HL-60 (cell line): ENCODE results near the gene COL20A1.

ENCODE experiments used
- GABPA ChIP-seq: IDR thresholded peaks from 2 replicates; pipeline ENCODE4 v1.6.1; 2012; ENCODE audit warnings: low read depth
- REST ChIP-seq: IDR thresholded peaks from 2 replicates; pipeline ENCODE4 v1.6.1; 2012; ENCODE audit warnings: low read depth; ENCODE audit not compliant: insufficient replicate concordance
- SPI1 ChIP-seq: IDR thresholded peaks from 2 replicates; pipeline ENCODE4 v1.6.1; 2012; ENCODE audit warnings: low read depth, mild to moderate bottlenecking, borderline replicate concordance
- TF ChIP-seq, protein P1 (sequence below): IDR thresholded peaks from one replicate; pipeline ENCODE4 v1.5.1; 2011; ENCODE audit warnings: low read length, control low read depth, inconsistent platforms; ENCODE audit not compliant: insufficient read depth

GRCh38 chr20:63254606-63255384 lies 38.2 kb upstream of the COL20A1 start:
- TF ChIP-seq, protein P1, sequence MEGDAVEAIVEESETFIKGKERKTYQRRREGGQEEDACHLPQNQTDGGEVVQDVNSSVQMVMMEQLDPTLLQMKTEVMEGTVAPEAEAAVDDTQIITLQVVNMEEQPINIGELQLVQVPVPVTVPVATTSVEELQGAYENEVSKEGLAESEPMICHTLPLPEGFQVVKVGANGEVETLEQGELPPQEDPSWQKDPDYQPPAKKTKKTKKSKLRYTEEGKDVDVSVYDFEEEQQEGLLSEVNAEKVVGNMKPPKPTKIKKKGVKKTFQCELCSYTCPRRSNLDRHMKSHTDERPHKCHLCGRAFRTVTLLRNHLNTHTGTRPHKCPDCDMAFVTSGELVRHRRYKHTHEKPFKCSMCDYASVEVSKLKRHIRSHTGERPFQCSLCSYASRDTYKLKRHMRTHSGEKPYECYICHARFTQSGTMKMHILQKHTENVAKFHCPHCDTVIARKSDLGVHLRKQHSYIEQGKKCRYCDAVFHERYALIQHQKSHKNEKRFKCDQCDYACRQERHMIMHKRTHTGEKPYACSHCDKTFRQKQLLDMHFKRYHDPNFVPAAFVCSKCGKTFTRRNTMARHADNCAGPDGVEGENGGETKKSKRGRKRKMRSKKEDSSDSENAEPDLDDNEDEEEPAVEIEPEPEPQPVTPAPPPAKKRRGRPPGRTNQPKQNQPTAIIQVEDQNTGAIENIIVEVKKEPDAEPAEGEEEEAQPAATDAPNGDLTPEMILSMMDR: no peak
- TF ChIP-seq REST: no peak
- no peak for TF ChIP-seq GABPA
- TF ChIP-seq SPI1: no peak
